ENCODE results near the gene SUGCT.
"Not testable (repeated sequence)": the region's sequence is repeated elsewhere in the genome, so short reads cannot be mapped to it uniquely, and the experiment has no call there.

SUGCT gene

DNA sequence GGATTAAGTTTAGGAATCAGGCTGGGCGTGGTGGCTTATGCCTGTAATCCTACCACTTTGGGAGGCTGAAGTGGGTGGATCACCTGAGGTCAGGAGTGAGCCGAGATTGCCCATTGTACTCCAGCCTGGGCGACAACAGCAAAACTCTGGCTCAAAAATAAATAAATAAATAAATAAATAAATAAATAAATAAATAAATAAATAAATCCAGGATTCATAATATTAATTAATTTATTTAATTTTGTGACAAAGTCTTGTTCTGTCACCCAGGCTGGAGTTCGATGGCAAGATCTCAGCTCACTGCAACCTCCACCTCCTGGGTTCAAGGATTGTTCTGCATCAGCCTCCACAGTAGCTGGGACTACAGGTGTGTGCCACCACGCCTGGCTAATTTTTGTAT lies 4.2 kb downstream of the SUGCT start:
- no peak for DNase-seq (ENCODE audit: extremely low read depth in 1 of 2, low read depth in 1 of 2)

- DNase-seq (ENCODE audit: extremely low read depth in 1 of 2, low read depth in 1 of 2), result not testable (repeated sequence)
These were observed 5.1 kb downstream of the SUGCT start for GRCh38 chr7:40139891-40140290.

DNA sequence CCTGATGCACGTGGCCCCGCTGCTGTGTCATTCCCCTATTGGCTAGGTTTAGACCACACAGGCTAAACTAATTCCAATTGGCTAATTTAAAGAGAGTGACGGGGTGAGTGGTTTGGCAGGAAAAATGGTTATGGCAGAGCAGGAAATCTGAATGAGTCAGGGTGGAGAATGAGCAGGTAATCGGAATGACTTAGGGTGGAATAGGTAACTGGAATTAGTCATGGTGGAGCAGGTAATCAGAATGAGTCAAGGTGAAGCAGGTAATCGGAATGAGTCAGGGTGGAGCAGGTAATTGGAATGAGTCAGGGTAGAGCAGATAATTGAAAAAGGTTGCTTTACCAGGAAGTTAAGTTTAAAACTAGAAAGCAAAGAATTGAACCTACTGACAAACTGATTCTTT lies 7.1 kb downstream of the SUGCT start:
- DNase-seq (ENCODE audit: extremely low read depth in 1 of 2, low read depth in 1 of 2), result not testable (repeated sequence)

DNA sequence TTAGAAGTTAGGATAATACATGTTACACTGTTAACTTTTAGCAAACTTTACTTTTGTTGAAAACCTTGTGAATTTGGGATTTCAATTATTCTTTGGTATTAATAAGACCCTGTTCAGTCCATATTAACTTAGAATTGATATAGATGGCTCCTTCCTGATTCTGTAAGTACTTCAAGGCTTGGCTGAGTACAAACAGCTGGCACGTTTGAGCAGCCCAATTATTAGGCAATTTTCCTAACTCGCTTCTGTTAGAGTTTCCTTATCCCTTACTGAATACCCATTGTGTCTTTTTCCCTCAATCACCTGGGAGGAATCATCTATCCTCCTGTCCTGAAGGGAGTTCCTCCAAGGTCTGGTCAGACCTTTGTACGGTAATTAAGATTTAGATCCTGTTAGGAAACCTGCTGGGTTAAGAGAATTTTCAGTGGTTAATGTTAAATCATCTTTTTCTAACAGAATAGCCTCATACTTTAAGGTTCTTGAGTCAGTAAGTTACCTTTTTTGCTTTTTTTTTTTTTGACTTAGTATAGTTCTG lies 10.9 kb downstream of the SUGCT start:
- DNase-seq (ENCODE audit: extremely low read depth in 1 of 2, low read depth in 1 of 2), result not testable (repeated sequence)

DNA sequence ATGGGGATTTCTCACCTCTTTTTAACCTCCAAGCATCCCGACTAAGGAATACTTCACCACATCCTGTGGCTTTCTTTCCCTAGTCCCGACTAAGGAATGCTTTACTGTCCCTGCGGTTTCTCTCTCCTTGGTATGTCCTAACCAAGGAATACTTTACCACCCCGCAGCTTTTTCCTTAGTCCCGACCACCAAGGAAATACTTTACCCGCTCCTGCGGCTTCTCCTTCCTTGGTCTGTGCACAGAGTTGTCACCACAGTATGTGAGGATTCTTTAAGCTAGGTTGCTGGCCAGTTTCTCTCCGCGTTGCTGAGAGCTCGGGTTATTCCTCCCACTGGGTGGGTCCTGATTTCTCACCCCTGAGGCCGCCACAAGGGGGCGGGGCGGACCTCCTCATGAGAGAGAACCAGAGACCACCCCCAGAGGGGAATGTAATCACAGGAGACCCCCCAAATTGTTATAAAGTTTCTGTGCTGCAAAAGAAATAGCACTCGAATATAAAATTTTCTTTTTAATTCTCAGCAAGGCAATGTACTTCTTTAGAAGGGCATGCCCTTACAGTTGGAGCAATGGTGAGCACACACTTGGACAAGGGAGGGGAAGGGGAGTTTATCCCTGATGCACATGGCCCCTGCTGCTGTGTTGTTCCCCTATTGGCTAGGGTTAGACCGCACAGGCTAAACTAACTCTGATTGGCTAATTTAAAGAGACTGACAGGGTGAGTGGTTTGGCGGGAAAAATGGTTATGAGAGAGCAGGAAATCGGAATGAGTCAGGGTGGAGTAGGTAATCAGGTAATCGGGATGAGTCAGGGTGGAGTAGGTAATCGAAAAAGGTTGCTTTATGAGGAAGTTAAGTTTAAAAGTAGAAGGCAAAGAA lies 12.8 kb downstream of the SUGCT start:
- no peak for DNase-seq (ENCODE audit: extremely low read depth in 1 of 2, low read depth in 1 of 2)

DNA sequence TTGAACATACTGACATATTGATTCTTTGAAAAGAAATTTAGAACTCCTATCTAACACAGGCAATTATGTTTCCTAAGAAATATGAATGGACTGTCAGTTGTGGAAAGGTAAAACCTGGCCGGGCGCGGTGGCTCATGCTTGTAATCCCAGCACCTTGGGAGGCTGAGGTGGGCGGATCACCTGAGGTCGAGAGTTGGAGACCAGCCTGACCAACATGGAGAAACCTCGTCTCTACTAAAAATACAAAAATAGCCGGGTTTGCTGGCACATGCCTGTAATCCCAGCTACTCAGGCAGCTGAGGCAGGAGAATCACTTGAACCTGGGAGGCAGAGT lies 13.4 kb downstream of the SUGCT start:
- DNase-seq (ENCODE audit: extremely low read depth in 1 of 2, low read depth in 1 of 2), result not testable (repeated sequence)

DNA sequence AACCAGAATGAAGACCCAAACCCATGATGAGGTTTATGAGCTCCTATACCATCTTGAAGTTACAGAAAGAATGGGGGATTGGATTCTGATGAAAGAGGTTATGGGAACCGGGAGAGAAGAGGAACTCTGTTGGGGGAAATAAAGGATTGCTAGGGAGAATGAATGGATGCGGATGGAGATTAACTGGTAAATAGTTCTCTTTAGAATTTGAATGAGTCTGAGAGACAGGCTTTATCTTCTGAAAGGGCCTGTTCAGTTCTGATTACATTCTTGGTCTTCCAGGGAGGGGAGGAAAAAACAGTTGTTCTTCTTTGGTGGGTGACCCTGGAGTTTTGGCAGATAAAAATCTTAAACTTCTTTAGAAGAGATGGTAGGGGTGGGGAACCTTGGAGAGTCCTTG lies 13.9 kb downstream of the SUGCT start:
- no peak for DNase-seq (ENCODE audit: extremely low read depth in 1 of 2, low read depth in 1 of 2)

GRCh38 chr7:40151504-40151903 lies 16.7 kb downstream of the SUGCT start:
- DNase-seq (ENCODE audit: extremely low read depth in 1 of 2, low read depth in 1 of 2), result no peak

DNA sequence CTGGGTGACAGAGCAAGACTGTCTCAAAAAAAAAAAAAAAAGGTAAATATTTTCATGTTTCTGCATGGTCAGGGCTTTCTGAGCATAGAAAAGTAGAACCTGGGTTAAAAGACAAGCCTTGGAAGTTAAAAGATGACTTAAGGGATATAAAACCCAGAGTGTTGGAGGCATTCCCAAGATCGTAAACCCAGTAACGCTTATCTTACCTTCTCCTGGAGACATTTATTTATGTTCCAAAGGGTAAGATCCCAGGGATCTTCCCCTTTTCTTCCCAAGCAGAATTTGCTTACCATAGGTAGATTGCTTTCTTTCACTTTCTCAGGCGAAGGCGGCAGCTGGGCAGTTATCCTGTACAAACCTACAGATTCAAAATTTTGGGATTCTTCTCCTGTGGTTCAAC lies 22.2 kb downstream of the SUGCT start:
- no peak for DNase-seq (ENCODE audit: extremely low read depth in 1 of 2, low read depth in 1 of 2)

- no peak for DNase-seq (ENCODE audit: extremely low read depth in 1 of 2, low read depth in 1 of 2)
These were observed 27.7 kb downstream of the SUGCT start for GRCh38 chr7:40162516-40162915.

GRCh38 chr7:40165216-40165615 lies 30.4 kb downstream of the SUGCT start:
- DNase-seq (ENCODE audit: extremely low read depth in 1 of 2, low read depth in 1 of 2), result no peak

GRCh38 chr7:40167291-40167690 lies 32.5 kb downstream of the SUGCT start:
- no peak for DNase-seq (ENCODE audit: extremely low read depth in 1 of 2, low read depth in 1 of 2)

GRCh38 chr7:40168266-40168665 lies 33.5 kb downstream of the SUGCT start:
- DNase-seq (ENCODE audit: extremely low read depth in 1 of 2, low read depth in 1 of 2), result not testable (repeated sequence)

- not testable (repeated sequence) for DNase-seq (ENCODE audit: extremely low read depth in 1 of 2, low read depth in 1 of 2)
These were observed 38.3 kb downstream of the SUGCT start for GRCh38 chr7:40173121-40173520.

- DNase-seq (ENCODE audit: extremely low read depth in 1 of 2, low read depth in 1 of 2), result not testable (repeated sequence)
These were observed 40.5 kb downstream of the SUGCT start for GRCh38 chr7:40175256-40175655.

DNA sequence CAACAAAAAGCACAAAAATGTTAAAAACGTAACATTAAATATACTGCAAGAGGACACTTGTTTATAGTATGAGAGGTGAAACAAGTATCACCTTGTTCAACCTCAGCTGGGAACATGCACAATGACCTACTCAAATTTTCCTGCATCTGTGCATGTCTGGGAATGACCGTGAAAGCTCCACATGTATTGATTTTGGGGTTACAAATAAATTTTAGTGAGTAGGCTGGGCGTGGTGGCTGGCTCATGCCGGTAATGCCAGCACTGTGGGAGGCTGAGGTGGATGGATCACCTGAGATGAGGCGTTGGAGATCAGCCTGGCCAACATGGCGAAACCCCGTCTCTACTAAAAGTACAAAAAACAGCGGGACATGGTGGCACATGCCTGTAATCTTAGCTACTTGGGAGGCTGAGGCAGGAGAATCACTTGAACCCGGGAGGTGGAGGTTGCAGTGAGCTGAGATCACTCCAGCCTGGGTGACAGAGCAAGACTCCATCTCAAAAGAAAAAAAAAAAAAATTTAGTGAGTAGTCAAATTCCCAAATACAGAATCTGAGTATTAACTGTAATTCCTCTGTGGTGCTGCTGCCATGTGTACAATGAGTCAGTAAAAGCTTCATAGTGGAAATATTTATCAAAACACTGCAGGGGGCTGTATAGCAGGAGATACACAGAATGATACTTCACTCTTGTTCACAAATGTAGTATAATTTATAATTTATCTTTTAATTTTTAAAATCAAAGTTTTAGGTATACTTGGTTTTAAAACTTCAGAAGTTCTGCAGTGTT lies 41.1 kb downstream of the SUGCT start:
- no peak for DNase-seq (ENCODE audit: extremely low read depth in 1 of 2, low read depth in 1 of 2)

DNA sequence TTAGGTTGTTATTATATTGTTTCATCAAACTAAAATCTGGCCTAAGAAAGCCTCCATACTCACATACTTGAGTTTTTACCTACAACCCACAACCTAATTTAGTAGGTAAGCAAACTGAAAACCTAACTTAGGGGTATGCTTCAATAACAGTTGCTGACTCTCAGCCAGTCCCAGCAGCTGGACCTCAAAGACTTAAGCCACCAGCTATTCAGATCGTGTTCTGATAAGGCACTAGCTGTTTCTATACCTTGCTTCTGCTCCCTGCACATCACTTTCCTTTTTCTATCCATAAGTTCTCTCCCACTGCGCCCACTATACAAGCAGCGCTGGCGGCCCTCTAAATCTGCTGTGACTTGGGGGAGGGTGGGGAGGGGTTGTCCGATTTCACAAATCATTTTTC lies 42.3 kb downstream of the SUGCT start:
- DNase-seq (ENCODE audit: extremely low read depth in 1 of 2, low read depth in 1 of 2), result no peak

GRCh38 chr7:40182452-40182851 lies 47.6 kb downstream of the SUGCT start:
- DNase-seq (ENCODE audit: extremely low read depth in 1 of 2, low read depth in 1 of 2), result no peak

GRCh38 chr7:40186586-40186985 lies 51.8 kb downstream of the SUGCT start:
- no peak for DNase-seq (ENCODE audit: extremely low read depth in 1 of 2, low read depth in 1 of 2)

GRCh38 chr7:40192036-40192435 lies 57.2 kb downstream of the SUGCT start:
- no peak for DNase-seq (ENCODE audit: extremely low read depth in 1 of 2, low read depth in 1 of 2)

DNA sequence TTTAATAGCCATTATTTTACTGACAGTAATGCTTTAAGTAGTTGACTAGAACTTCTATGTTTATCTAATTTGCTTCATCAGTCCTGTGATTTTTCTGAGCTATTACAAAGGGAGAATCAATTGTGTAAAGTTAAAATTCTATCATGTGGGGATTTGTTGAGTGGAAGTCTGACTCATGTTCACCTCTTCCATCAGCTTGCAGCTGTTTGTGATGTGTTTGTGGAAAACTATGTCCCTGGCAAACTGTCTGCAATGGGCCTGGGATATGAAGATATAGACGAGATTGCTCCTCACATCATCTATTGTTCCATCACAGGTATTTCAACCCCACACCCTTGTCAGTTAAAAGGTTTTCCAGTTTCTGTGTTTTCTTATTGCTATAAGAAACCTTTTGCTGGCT lies 59.9 kb downstream of the SUGCT start:
- no peak for DNase-seq (ENCODE audit: extremely low read depth in 1 of 2, low read depth in 1 of 2)

DNA sequence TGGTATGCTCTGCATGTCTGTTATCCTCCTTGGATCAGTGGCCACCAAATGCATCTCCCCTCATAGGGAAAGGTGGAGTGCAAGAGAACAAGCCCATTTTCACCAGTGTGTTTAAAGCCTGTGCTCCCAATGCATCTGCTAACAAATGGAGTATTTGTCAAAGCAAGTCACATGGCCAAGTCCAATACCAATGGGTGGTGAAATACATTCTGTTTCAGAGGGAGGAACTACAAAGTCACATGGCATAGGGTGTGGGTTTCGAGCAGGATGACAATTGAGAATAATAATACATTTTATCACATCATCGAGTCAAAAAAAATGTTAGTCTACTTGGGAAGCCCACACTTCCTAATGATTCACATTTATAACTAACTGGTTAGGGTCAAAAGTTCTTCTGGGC lies 62.7 kb downstream of the SUGCT start:
- DNase-seq (ENCODE audit: extremely low read depth in 1 of 2, low read depth in 1 of 2), result no peak

Measured in activated CD8-positive, alpha-beta memory T cell treated with anti-CD3 and anti-CD28 coated beads for 1 hour (primary cell).